GM12892 (cell line): ENCODE measurements around the gene TEX2.

Experiments used
- POLR2A ChIP-seq: IDR thresholded peaks from 2 replicates; pipeline ENCODE4 v1.6.1; 2011; ENCODE audit warnings: low read depth, low read length, control low read depth
- POLR2AphosphoS5 ChIP-seq: IDR thresholded peaks from 2 replicates; pipeline ENCODE4 v1.6.1; 2011; ENCODE audit warnings: low read depth, low read length, control low read depth
- TAF1 ChIP-seq: IDR thresholded peaks from 2 replicates; pipeline ENCODE4 v1.6.1; 2011; ENCODE audit warnings: low read depth, mild to moderate bottlenecking, control low read depth, low read length, borderline replicate concordance

- TF ChIP-seq POLR2AphosphoS5: no peak
- TF ChIP-seq POLR2A: no peak
- TF ChIP-seq TAF1: no peak
Measured at GRCh38 chr17:64139542-64139941, 123.5 kb downstream of the TEX2 start.
